ENCODE measurements around the gene GTPBP4. TPM values are rescaled to one million over a fixed set of nuclear protein-coding genes. Genes with fewer than 3 reads are reported as not detected.
A peak's percentile ranks its signal among the peaks of the same experiment; 100 is the strongest.

The GTPBP4 gene
- total and polyA plus RNA-seq, 2 of the 13 experiments (the other 11 are each of a cell fraction or from before 2014, with no cell fraction given), result 24.1 to 85.5 TPM

DNA sequence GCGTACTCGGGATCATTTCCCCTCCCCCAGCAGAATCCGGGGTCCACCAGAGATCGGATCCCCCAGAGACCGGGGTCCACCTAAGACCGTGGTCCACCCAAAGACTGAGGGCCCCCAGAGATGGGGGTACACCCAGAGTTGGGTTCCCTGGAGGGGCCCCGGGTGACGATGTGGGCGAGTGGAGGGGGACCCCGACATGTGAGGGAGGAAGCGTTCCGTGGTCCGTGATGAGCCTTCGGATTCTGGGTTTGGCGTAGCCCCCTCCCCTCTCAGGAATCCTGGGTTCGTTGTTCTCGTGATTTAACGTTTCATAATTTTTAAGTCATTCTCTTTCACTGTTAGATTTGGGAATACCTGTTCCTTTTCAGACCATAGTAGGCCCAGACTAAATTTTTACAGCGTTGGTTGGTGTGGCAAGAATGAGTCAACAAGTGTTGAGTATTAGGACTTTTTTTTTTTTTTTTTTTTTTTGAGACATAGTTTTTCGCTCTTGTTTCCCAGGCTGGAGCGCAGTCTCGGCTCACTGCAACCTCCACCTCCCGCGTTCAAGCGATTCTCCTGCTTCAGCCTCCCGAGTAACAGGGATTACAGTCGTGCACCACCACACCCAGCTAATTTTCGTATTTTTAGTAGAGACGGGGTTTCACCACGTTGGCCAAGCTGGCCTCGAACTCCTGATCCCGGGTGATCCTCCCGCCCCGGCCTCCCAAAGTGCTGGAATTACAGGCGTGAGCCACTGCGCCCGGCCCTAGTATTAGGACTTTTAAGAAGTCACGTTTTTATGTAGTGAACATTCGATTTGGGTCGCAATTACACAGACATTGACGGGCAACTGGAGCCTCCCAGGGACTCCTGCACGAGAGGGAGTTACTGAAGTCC is 672 bp downstream of the GTPBP4 start (continued):
- TF ChIP-seq SALL2 (CRISPR knock-in tag; IDR thresholded peaks at IDR 0.05), result 0 out of 2 replicates have a peak, but pooled peaks have one; percentile 65
- no peak for TF ChIP-seq PAWR (CRISPR knock-in tag; IDR thresholded peaks at IDR 0.05; ENCODE audit: borderline replicate concordance)
- no peak for TF ChIP-seq ZFP1 (CRISPR knock-in tag; IDR thresholded peaks at IDR 0.05)
- TF ChIP-seq ZNF660 (CRISPR knock-in tag; IDR thresholded peaks at IDR 0.05; ENCODE audit: borderline replicate concordance, low read depth), result no peak
- TF ChIP-seq, protein P1, sequence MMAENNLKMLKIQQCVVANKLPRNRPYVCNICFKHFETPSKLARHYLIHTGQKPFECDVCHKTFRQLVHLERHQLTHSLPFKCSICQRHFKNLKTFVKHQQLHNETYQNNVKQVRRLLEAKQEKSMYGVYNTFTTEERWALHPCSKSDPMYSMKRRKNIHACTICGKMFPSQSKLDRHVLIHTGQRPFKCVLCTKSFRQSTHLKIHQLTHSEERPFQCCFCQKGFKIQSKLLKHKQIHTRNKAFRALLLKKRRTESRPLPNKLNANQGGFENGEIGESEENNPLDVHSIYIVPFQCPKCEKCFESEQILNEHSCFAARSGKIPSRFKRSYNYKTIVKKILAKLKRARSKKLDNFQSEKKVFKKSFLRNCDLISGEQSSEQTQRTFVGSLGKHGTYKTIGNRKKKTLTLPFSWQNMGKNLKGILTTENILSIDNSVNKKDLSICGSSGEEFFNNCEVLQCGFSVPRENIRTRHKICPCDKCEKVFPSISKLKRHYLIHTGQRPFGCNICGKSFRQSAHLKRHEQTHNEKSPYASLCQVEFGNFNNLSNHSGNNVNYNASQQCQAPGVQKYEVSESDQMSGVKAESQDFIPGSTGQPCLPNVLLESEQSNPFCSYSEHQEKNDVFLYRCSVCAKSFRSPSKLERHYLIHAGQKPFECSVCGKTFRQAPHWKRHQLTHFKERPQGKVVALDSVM (CRISPR knock-in tag; IDR thresholded peaks at IDR 0.05), result peak; percentile 94
- TF ChIP-seq ZNF460 (CRISPR knock-in tag; IDR thresholded peaks at IDR 0.05; ENCODE audit: borderline replicate concordance), result no peak
- TF ChIP-seq ZFX (CRISPR knock-in tag; IDR thresholded peaks at IDR 0.05; ENCODE audit: low read depth), result no peak
- TF ChIP-seq NFKBIZ (CRISPR knock-in tag; IDR thresholded peaks at IDR 0.05), result no peak

DNA sequence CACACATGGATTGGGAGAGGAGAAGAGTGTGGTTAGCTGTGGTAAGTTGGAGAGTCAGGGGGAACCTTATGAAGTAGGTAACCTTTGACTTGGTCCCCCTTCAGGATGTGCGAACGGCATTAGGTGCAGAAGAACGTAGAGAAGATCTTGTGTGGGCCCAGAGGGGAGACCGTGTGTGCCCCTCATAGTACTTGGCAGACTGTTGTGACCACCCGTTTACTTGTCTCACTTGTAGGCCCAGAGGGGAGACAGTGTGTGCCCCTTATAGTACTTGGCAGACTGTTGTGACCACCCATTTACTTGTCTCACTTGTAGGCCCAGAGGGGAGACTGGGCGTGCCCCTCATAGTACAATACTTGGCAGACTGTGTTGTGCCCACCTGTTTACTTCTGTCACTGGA is 2.6 kb downstream of the GTPBP4 start:
- in situ Hi-C loops (cut with HindIII; ENCODE audit: extremely low pct_ligation_motif_present, low pct_unique_long_range_greater_than_20kb) (no loop called here), intact Hi-C loops (cut with micrococcal nuclease; ENCODE audit: unreplicated experiment) (no loop called here)
- H2AFZ ChIP-seq (ENCODE audit: low read length), result no peak overlapping the region
- BruUV-seq (replicated peaks), result no TSS peak
- H3K36me3 ChIP-seq (replicated peaks in 1 of 2; ENCODE audit: control insufficient read depth in 1 of 2, insufficient read depth in 2 of 2, low read length in 2 of 2), result peaks cover 13 to 31% of the 10 kb centered on the region in 2 experiments
- no peak overlapping the region for H3K9ac ChIP-seq (ENCODE audit: insufficient read depth, low read depth, low read length)
- DNase-seq (ENCODE audit: low spot score) (no peak), ATAC-seq (no peak), FAIRE-seq (no peak)
- ChIA-PET CTCF (ENCODE audit: low intra/inter-chr PET ratio, low total read pairs) (no interaction called here), POLR2A (no interaction called here)
- peaks cover 12% of the 10 kb centered on the region for H4K20me1 ChIP-seq (ENCODE audit: insufficient read depth, low read length)
- H3K27me3 ChIP-seq (ENCODE audit: control insufficient read depth in 1 of 2, insufficient read depth in 2 of 2, low read length in 2 of 2), result no peaks in the 10 kb centered on the region; a peak in 1 of 5 replicates
- H3K27ac ChIP-seq (ENCODE audit: extremely low read length, insufficient read depth, low read length), result no peak overlapping the region
- peak overlapping the region; percentile 41; the same call in 1 of the 2 replicates for H3K4me2 ChIP-seq (ENCODE audit: low read depth, low read length)
- WGBS (ENCODE audit: low lambda C conversion rate), result 91% methylated on average over 6 of the region's 6 CpGs
- TF ChIP-seq TAF1 (CRISPR knock-in tag; IDR thresholded peaks at IDR 0.05), result no peak
- peak; percentile 52 for TF ChIP-seq RBFOX2 (IDR thresholded peaks at IDR 0.05; ENCODE audit: low read depth, low read length)
- no peak overlapping the region for H3K4me3 ChIP-seq (replicated peaks in 1 of 3; ENCODE audit: insufficient read depth in 1 of 3, low read depth in 2 of 3, low read length in 3 of 3)
- no peaks in the 10 kb centered on the region for H3K9me3 ChIP-seq (ENCODE audit: low read length)
- peaks cover 40% of the 10 kb centered on the region for H3K4me1 ChIP-seq (ENCODE audit: insufficient read depth, low read length)
- peaks cover 57% of the 10 kb centered on the region for H3K79me2 ChIP-seq (ENCODE audit: insufficient read depth, low read length)

All from HepG2 (cell line).